GM19395 (cell line): ENCODE results near the gene YBX2.

Experiments used
- ATAC-seq: cut with Tn5 transposase; IDR thresholded peaks from one replicate; pipeline ENCODE4 v1.9.1; 2021; ENCODE audit warnings: mild to moderate bottlenecking, moderate library complexity; ENCODE audit not compliant: unreplicated experiment

Gene YBX2

DNA sequence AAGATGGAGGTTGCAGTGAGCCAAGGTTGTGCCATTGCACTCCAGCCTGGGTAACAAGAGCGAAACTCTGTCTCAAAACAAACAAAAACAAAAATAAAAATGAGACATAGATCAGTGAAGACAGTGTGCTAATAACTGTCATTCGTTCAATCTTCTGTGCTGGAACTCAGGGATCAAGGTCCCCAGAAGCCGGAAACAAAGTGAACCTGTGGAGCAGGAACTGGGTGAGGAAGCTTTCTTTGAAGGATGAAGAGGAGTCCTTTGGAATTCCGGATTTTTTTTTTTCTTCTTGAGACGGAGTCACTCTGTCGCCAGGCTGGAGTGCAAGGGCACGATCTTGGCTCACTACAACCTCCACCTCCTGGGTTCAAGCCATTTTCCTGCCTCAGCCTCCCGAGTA, 15.0 kb downstream of the YBX2 start:
- ATAC-seq = no peak

DNA sequence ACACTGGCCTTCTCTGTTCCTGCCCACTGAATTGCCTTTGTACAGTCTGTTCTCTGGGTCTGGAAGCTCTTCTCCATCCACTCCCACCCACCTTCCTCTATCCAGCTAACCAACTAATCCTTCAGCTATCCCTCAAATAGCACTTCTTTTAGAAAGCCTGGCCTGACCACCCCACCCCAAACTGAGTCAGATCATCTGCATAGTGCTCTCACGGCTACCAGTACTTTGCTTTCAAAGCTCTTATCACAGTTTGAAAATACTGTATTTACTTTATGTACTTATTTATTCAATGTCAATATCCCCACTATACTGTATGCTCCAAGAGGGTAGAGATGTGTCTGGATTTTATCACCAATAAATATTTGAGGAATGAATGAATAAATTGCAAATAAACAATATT, 27.7 kb downstream of the YBX2 start:
- ATAC-seq = no peak

DNA sequence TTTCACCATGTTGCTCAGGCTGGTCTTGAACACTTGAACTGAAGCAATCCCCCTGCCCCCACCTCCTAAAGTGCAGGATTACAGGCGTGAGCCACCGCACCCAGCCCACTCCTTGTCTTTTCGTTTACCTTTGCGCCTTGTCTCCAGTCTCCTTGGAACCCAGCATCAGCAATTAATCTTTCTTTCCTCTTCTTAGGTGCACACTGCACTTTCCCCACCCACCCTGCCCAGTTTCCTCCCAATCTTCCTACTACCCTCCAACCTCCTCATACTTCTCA, 30.7 kb downstream of the YBX2 start:
- ATAC-seq = no peak

DNA sequence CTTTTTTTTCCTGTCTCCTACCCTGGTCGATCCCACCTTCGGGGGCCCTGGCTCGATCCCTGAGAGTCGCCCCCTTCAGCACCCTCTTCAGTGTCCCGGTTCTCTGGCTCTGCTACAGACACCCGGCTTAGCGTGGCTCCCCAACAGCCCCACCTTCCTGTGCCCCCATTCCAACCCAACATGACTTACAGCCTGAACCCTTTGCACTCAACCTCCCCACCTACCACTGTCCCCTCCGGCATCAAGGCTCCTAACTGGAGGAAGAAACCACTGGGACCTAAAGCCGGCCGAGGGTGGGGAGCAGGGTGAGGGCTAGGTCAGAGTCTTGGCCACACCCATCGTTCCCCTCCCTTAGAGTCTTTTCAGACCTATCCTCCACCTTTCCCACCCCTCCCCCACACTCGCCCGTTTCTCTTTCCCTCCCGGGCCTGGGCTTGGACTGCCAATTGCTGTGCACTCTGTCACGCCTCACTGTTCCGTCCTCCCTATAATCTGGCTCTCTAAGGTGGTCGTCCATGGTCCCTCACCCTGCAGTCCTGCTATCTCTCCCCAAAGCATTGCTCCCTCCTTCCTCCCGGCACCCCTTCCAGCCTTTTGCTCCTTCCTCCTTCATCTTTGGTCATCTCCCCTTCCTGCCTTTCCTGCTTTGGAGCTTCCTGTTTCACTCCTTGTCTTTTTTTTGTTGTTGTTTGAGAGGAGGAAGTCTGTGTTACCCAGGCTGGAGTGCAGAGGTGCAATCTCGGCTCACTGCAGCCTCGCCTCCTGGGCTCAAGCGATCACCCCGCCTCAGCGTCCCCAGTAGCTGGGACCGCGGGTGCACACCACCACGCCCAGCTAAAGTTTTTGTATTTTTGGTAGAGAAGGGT, 31.3 kb downstream of the YBX2 start:
- no peak for ATAC-seq

- ATAC-seq = no peak
Measured at GRCh38 chr17:7262192-7262934, 32.1 kb downstream of the YBX2 start, which contains the start of gene CLDN7. Gene CLDN7, minus strand, starts transcription at chr17:7262478. Its CDS starts 435 bp downstream, at chr17:7262043.

DNA sequence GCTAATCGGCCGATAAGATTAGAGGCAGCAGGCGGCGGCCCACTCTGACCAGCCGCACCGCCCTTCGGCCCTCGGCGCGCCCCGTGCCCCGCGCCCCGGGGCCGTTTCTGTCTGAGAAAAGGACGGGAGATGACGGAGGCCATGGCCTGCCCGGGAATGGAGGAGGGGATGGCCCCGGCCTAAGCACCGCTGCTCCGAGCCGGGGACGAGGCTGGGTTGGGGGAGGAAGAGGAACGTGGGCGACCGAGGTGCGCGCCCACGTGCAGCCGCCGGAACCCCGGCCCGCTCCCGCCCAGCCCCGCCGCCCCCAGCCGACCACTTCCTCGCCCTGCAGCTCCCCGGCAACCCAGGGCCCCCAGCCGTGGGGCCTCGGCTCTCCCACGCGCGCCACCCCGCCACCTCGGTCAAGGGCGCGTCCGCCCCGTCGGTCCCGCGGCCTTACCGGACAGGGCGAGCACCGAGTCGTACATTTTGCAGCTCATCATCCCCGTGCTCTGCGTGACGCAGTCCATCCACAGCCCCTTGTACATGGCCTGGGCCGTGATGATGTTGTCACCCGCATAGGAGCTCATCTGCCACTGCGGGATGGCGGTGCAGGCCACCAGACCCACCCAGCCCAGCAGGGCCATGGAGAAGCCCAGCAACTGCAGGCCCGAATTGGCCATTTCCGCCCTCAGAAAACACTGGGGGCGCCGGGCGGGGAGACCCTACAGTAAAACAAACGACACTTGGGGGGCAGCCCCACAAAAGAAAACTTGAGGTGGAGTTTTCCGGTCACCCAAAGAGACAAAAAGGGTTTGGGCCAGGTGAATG, 32.9 kb downstream of the YBX2 start:
- no peak for ATAC-seq

GRCh38 chr17:7260651-7261378, 33.6 kb downstream of the YBX2 start:
- no peak for ATAC-seq

GRCh38 chr17:7260151-7260550, 34.3 kb downstream of the YBX2 start:
- ATAC-seq = no peak

DNA sequence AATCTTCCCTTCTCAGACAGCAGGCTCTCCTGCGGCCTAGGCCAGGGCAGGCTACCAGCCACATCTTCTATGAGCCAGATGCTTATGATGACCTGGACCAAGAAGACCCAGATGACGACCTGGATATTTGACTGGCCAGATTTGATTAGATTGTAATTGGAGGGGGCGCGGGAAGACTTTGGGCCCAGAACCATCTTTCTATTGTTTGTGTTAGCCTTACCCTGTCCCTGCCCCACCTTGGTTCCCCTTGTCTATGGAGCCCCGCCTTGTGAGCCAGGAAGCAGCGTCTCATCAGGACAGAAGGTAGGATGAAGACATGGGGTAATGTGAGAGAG, 34.9 kb downstream of the YBX2 start:
- no peak for ATAC-seq

DNA sequence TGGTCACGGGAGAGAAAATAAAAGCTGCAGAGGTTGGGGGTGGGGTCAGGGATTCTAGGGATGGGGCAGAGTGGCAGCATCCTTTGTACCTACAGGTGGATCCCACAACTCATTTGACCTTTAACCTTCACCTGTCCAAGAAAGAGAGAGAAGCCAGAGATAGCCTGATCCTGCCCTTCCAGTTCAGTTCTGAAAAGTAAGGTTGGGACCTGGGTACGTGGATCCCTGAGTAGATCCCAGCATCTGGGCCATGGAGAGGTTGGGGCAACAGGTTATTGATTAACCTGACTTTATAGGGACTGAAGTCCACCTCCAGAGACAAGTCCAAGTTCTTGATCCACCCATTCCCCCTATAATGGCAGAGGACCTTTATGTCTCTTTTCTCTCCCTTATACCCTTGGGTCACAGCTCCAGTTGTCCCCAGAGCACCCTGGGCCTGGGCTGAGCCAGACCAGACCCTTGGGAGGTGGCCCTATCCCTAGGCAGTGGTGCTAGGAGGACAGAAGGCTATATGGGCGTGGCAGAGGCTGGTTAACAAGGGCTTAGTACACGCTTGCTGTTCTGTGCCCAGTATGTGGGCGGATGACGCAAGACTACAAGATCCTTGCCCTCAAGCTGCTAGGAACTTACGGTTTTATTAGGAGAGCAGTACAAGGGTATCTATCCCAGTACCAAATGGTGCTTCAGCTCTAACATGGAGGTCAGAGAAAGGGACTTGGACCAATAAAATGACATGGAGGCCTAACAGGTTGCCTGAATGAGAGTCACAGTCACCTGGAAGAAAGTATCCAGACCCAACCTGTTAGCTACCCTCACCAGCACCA, 35.5 kb downstream of the YBX2 start:
- ATAC-seq = no peak

DNA sequence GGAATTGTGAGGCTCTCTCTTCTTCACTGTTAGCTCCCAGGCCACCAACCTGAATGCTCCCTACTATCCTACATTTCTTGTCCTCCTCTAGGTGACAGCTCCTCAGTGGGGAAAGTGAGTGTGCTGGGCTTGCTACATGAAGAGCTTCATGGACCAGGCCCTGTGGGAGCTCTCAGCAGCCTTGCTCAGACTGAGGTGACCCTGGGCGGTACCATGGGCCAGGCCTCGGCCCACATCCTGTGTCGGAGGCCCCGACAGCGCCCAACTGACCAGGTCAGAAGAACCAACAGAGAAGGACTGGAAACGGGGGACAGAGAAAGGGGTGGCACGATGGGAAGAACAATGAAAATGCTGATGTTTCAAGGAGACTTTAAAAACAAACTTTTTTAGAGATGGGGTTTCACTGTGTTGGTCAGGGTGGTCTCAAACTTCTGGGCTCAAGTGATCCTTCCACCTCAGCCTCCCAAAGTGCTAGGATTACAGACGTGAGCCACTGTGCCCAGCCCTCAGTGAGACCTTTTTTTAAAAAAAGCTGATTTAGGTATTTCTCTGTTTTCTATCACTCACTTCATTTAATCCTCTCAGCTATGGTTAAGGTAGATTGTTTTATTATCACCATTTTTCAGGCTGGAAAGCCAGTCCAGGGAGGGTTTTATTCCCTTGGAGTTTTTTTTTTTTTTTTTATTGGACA, 37.5 kb downstream of the YBX2 start:
- ATAC-seq = no peak

GRCh38 chr17:7254511-7254910, 39.9 kb downstream of the YBX2 start:
- no peak for ATAC-seq

DNA sequence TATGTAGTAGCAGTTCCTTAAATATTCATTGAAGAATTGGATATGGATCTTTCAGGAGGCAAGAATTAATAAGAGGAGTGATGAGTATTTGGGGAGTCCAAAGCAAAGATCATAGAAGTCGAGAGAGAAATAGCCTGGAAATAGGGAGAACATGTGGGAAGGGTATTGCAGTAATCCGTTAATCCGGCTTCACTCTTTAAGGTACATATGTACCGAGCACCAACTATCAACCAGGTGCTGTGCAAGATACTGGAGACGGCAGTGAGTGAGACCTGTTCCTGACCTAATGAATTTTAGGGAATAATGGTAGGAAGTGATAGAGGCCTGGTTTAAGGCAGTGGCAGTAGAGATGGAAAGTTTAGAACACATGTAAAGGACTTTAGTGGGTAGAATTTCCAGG, 41.4 kb downstream of the YBX2 start:
- no peak for ATAC-seq

GRCh38 chr17:7252176-7253043, 42.0 kb downstream of the YBX2 start, which contains the start of gene ELP5:
Gene ELP5, plus strand, starts transcription at chr17:7252215. Its CDS starts 336 bp downstream, at chr17:7252551.
- ATAC-seq = peak; percentile 50

DNA sequence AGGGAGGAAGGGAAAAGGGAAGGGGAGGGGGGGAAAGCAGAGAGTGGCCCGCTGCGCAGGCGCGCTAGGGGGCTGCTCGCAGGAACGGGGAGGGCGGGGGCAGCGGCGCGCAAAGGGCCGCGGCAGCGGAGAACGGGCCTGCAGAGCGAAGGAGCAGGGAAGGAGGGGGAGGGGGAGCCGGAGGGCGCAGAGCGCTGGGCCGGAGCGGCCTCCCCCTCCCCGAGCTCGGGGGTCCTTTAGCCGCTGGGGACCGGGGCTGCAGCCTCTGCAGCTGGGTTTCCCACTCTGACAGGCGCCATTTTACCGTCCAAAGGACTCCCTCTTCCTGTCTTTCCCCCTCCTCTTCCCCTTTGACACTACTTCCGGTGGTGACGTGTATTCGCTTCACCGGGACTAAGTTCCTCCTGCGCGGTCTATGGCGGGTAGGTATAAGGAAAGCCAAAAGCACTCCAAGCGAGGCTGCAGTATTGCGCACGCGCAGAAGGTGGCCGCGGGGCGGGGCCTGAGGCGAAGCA, 42.7 kb downstream of the YBX2 start, which contains the start of gene CTDNEP1:
Gene CTDNEP1 (minus strand): TSS at position 74 of the 515 bp plus-strand sequence. CDS start 438 bp downstream, outside the sequence.
- ATAC-seq = peak; percentile 90

DNA sequence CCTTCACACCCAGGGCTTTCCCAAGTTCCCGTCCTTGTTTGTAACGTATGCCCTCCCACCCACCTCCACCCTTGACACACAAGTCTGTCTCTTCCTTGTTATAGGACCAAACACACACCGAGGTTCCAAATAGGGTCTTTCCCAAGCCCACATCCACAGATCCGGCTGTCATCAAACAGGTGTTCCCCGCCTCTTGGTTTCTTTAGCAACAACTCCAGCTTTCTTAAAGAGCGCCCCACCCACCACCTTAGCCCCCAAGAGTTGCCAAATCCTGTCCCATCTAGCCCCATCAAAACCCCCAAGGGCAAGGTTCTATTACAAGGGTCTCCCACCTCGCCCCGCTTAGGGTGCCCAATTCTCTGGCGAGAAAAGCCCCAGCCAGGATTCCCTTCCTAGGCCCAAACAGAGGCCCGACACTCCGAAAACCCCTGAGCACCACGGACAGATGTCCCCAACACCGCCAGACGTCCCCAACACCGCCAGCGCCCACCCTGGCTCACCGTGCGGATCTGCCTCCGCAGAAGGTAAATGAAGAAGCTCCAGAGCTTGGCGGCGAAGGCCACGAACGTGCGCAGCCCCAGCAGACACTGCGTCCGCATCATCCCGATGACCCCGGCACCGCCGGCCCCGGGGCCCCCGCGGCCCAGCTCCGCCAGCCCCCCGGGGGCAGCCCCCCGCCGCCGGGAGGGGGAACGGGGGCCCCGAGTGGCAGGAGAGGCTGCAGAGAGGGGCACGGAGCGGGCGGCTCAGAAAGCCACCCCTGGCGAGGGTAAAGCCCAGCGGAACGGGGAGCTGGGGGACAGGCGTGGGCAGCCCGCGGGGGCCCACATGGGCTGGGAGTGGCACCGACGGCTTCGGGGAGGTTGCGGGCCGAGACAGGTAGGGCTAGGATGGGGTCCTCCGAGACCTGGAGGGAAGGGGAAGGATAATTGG, 43.5 kb downstream of the YBX2 start:
- no peak for ATAC-seq

GRCh38 chr17:7249830-7250229, 44.6 kb downstream of the YBX2 start:
- ATAC-seq = no peak
